Naive thymus-derived CD8-positive, alpha-beta T cell (primary cell): ENCODE data around the gene RELL2. TPM values are rescaled to one million over a fixed set of nuclear protein-coding genes. Genes with fewer than 3 reads are reported as not detected.

Source experiments
- ATAC-seq, 2 donors: fragments of 150-1000 bp; cut with Tn5 transposase in 1 of 2; sonication (Bioruptor Pico), chemical (Tn5 transposase) in 1 of 2; 1 replicate in 1 of 2; 2 replicates in 1 of 2; pipeline ENCODE4 v1.10.0; 2021; ENCODE audit warnings: mild to moderate bottlenecking in 2 of 2, moderate library complexity in 2 of 2
- POLR2A ChIA-PET: fragments of 350-600 bp; sonication (Branson Sonifier 250); formaldehyde crosslinking; loops from one replicate; lab custom pipeline; 2021; ENCODE audit warnings: antibody characterized with exemption; lab: Charles Lee
- DNase-seq, 10 donors: peaks; one replicate each; pipeline versions ENCODE4 v3.0.0 to v3.0.0-alpha.2; 2020 to 2022
- H3K27ac Mint-ChIP-seq, 10 donors: one replicate each; pipeline ENCODE4 v1.8.0; 2020 to 2022; ENCODE audit warnings: mild to moderate bottlenecking in 10 of 10, mixed read lengths in 10 of 10, moderate library complexity in 4 of 10, inconsistent platforms in 1 of 10
- H3K27me3 Mint-ChIP-seq, 5 donors: one replicate each; pipeline ENCODE4 v1.8.0; 2021 to 2022; ENCODE audit warnings: mixed read lengths in 5 of 5
- H3K36me3 Mint-ChIP-seq, 3 donors: one replicate each; pipeline ENCODE4 v1.8.0; 2020 to 2022; ENCODE audit warnings: mixed read lengths in 3 of 3, mild to moderate bottlenecking in 2 of 3, inconsistent platforms in 1 of 3
- H3K4me1 Mint-ChIP-seq, 4 donors: one replicate each; pipeline ENCODE4 v1.8.0; 2021 to 2022; ENCODE audit warnings: mixed read lengths in 4 of 4
- H3K4me3 Mint-ChIP-seq, 10 donors: one replicate each; pipeline ENCODE4 v1.8.0; 2020 to 2022; ENCODE audit warnings: mild to moderate bottlenecking in 10 of 10, mixed read lengths in 10 of 10, moderate library complexity in 6 of 10, inconsistent platforms in 1 of 10
- H3K9me3 Mint-ChIP-seq, 9 donors: one replicate each; pipeline ENCODE4 v1.8.0; 2020 to 2022; ENCODE audit warnings: mixed read lengths in 9 of 9, mild to moderate bottlenecking in 3 of 9, inconsistent platforms in 1 of 9, moderate library complexity in 1 of 9
- polyA plus RNA-seq, 3 donors: library from polyadenylated mRNA; unstranded; fragments of 300-500 nt; fragmentation: Illumina TruSeq; gene quantifications; one replicate each; pipeline ENCODE4 v1.2.3, GENCODE V29; 2021
- total RNA-seq, 8 experiments: library from RNA in 2 of 8; stranded (reverse) in 2 of 8; gene quantifications; one replicate each; pipeline ENCODE4 v1.2.3 and lab custom pipeline; 2021 to 2026

RELL2 gene
- total RNA-seq (10 to 100 TPM; 22.3 to 23.9 TPM), polyA plus RNA-seq (1 to 10 TPM; 2.6 to 3.9 (median 3.4) TPM), total RNA-seq (lab: John Stamatoyannopoulos, UW) (19.7 to 60.3 (median 48.6) reads per million in 6 experiments)

- H3K4me3 Mint-ChIP-seq = peak within 1 kb of the TSS; percentile 85 to 97 (median 92)
- H3K4me1 Mint-ChIP-seq = peaks cover 23 to 50% (median 39%) of the 10 kb centered on the region in 4 donors
- POLR2A ChIA-PET = interaction anchor here (0.7 to 6.8 kb wide), 20 partner anchors 8 to 332 kb away, joined by 3 to 107 read pairs (median 6); partner anchors contain the start of genes DELE1, DIAPH1, FCHSD1 and RNF14
- H3K27me3 Mint-ChIP-seq = no peaks in the 10 kb centered on the region
- H3K36me3 Mint-ChIP-seq = peaks cover 0 to 23% (median 6%) of the 10 kb centered on the region in 3 donors
- H3K9me3 Mint-ChIP-seq = no peaks in the 10 kb centered on the region
- ATAC-seq (peak; percentile 73 to 83), DNase-seq (peak; percentile 86 to 97 (median 94))
- H3K27ac Mint-ChIP-seq = peak within 1 kb of the TSS; percentile 31 to 97 (median 92)
Measured at GRCh38 chr5:141636413-141637122, at the start of gene RELL2, which contains the start of gene HDAC3. TSS of gene RELL2 (plus strand) at chr5:141636997. CDS start at chr5:141638226, 1,229 bp downstream. TSS of gene HDAC3 (minus strand) at chr5:141636849. CDS start at chr5:141636790, 59 bp downstream.

DNA sequence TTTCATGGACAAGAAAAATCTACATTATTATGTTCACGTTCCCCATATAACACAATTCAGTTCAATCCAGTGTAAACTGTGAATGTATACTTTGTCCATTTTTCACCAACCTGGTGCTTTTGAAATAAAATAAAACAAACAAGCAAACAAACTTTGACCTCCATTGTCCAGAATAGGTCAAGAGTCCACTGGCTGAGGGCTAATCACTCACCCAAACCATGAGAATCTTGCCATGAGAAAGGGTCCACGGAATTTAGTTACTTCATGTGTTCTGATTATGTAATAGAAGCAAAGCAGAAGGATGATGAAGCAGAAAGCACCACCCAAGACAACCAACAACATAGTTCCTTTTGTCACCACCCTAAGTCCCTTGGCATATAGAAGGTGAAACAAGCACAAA lies 46.7 kb upstream of the RELL2 start:
- H3K4me3 Mint-ChIP-seq = no peak overlapping the region
- no peak for DNase-seq
- H3K36me3 Mint-ChIP-seq = peaks cover 0 to 72% (median 5%) of the 10 kb centered on the region in 3 donors
- ATAC-seq = no peak
- peaks cover 33 to 58% (median 51%) of the 10 kb centered on the region in 4 donors for H3K4me1 Mint-ChIP-seq
- POLR2A ChIA-PET = interaction anchor here (0.6 to 1.5 kb wide), 5 partner anchors 16 to 48 kb away, joined by 3 to 5 read pairs (median 4); partner anchors contain the start of gene DIAPH1
- no peaks in the 10 kb centered on the region for H3K27me3 Mint-ChIP-seq
- H3K9me3 Mint-ChIP-seq = no peaks in the 10 kb centered on the region
- peak overlapping the region in 4 of 10 donors; percentile 4 to 38 (median 30) for H3K27ac Mint-ChIP-seq

DNA sequence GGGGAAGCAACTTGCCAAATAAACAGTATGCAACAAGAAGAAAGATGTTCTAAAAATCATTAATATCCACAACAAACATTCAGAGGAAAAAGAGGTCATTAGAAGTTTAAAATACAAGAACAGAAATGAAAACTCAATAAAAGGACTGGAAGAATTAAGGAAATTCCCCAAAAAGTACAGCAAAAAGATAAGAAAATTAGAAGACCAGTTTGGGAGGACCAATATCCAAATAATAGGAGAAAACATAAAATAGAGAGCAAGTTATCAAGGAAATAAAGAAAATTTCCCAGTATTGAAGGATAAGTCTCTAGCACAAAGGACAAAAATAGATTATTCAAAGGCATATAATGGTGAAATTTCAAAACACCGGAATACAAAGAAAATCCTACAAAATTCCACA lies 39.9 kb upstream of the RELL2 start:
- Mint-ChIP-seq H3K9me3 (no peaks in the 10 kb centered on the region), H3K27me3 (no peaks in the 10 kb centered on the region), H3K4me3 (peak overlapping the region in 7 of 10 donors; percentile 0 to 50 (median 35)), H3K4me1 (peaks cover 32 to 81% (median 71%) of the 10 kb centered on the region in 4 donors), H3K27ac (peak overlapping the region in 9 of 10 donors; percentile 37 to 95 (median 75)), H3K36me3 (peaks cover 0 to 38% (median 9%) of the 10 kb centered on the region in 3 donors)
- no peak for DNase-seq
- no peak for ATAC-seq
- POLR2A ChIA-PET = interaction anchor here (1.6 to 3.3 kb wide), 2 partner anchors 20 to 22 kb away, joined by 6 to 17 read pairs; partner anchors contain the start of gene DIAPH1

DNA sequence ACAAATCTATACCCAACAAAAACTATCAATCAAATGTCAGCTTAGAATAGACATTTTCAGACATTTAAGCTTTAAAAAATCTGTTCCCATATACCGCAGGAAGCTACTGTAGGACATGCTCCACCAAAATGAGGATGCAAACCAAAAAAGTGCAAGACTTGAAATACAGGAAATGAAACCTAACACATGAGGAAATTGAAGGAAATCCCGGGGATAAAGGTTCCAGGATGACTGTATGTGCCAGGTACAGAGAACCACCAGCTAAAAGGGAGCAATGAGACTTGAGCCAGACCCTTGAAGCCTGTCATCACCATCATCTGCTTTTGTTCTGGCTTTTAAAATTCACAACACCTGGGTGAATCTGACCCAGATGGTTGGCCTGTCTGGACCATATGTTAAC lies 39.4 kb upstream of the RELL2 start:
- Mint-ChIP-seq H3K27ac (peak overlapping the region in 9 of 10 donors; percentile 4 to 95 (median 77)), H3K4me1 (peaks cover 28 to 82% (median 69%) of the 10 kb centered on the region in 4 donors)
- POLR2A ChIA-PET = interaction anchor here (1.3 to 3.3 kb wide), 3 partner anchors 20 to 34 kb away, joined by 3 to 17 read pairs (median 6); partner anchors contain the start of gene DIAPH1

DNA sequence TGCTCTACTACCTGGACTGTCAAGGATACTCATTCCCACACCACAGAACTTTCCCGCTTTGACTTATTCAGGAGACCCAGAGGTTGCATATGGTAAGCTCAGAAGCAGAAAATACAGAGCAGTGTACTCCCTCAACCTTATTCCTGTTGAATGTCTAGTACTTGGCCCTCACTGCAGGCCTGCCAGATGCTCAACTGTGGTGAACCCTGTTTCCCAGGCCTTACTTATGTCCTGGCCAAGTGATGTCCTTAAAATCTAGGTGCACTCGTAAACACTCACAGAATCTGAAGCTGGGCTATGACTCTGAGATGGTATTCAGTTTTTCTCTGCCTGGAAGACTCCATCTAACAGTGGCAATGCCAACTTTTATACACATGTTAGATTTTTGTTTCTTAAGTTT lies 39.0 kb upstream of the RELL2 start:
- Mint-ChIP-seq H3K27me3 (no peaks in the 10 kb centered on the region), H3K27ac (peak overlapping the region in 9 of 10 donors; percentile 36 to 95 (median 77)), H3K4me3 (peak overlapping the region in 4 of 10 donors; percentile 7 to 56 (median 46)), H3K4me1 (peaks cover 28 to 82% (median 69%) of the 10 kb centered on the region in 4 donors), H3K9me3 (no peaks in the 10 kb centered on the region), H3K36me3 (peaks cover 0 to 29% (median 9%) of the 10 kb centered on the region in 3 donors)
- ATAC-seq = no peak
- POLR2A ChIA-PET = interaction anchor here (0.6 to 3.3 kb wide), 4 partner anchors 19 to 1478 kb away, joined by 3 to 17 read pairs (median 6); partner anchors contain the start of gene DIAPH1
- DNase-seq = no peak

More for the DNA sequence above, 39.4 kb upstream of the RELL2 start:
- Mint-ChIP-seq H3K27me3 (no peaks in the 10 kb centered on the region), H3K36me3 (peaks cover 0 to 33% (median 9%) of the 10 kb centered on the region in 3 donors), H3K4me3 (peak overlapping the region in 5 of 10 donors; percentile 34 to 56 (median 43)), H3K9me3 (no peaks in the 10 kb centered on the region)
- no peak for DNase-seq
- no peak for ATAC-seq

- H3K36me3 Mint-ChIP-seq = peaks cover 0 to 26% (median 9%) of the 10 kb centered on the region in 3 donors
- no peak for DNase-seq
- no peaks in the 10 kb centered on the region for H3K9me3 Mint-ChIP-seq
- no peaks in the 10 kb centered on the region for H3K27me3 Mint-ChIP-seq
- peak overlapping the region in 9 of 10 donors; percentile 18 to 95 (median 86) for H3K27ac Mint-ChIP-seq
- H3K4me1 Mint-ChIP-seq = peaks cover 27 to 83% (median 71%) of the 10 kb centered on the region in 4 donors
- H3K4me3 Mint-ChIP-seq = peak overlapping the region in 7 of 10 donors; percentile 12 to 50 (median 39)
- ATAC-seq = peak; percentile 43 to 52
- POLR2A ChIA-PET = interaction anchor here (0.6 to 3.3 kb wide), 5 partner anchors 10 to 1478 kb away, joined by 3 to 17 read pairs (median 5); partner anchors contain the start of gene DIAPH1
Measured at GRCh38 chr5:141598391-141599345, 38.1 kb upstream of the RELL2 start.

DNA sequence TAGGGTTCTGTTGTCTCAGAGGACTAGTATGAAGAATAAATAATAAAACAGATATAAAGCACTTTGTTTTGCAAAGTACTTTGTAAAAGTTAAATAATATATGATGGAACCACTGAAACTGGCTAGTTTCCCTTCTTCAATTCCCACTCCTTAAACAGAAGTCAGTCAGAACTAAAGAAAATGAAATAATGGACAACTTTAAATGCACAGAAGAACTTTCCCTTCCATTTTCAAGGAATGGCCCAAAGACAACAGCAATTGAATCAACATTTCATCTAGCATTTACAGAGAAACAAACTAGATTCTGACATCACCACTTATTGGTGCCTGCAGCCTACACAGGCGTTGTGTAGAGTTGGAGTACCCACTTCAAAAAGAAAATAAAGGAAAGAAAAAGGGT lies 34.2 kb upstream of the RELL2 start:
- peak in 1 of 10 donors; percentile 18 for DNase-seq
- no peaks in the 10 kb centered on the region for H3K36me3 Mint-ChIP-seq

GRCh38 chr5:141603923-141604717 lies 32.7 kb upstream of the RELL2 start:
- DNase-seq (peak in 1 of 10 donors; percentile 23), ATAC-seq (peak in 1 of 2 donors; percentile 26)
- POLR2A ChIA-PET = interaction anchor here (0.6 to 4.0 kb wide), 5 partner anchors 11 to 32 kb away, joined by 3 to 42 read pairs (median 10); partner anchors contain the start of genes DIAPH1, HDAC3 and RELL2
- Mint-ChIP-seq H3K36me3 (no peaks in the 10 kb centered on the region), H3K4me3 (peak overlapping the region; percentile 66 to 85 (median 80)), H3K4me1 (peaks cover 27 to 99% (median 82%) of the 10 kb centered on the region in 4 donors), H3K27ac (peak overlapping the region; percentile 78 to 97 (median 94)), H3K27me3 (no peaks in the 10 kb centered on the region), H3K9me3 (no peaks in the 10 kb centered on the region)

More for the DNA sequence above, 34.2 kb upstream of the RELL2 start:
- Mint-ChIP-seq H3K27ac (peak overlapping the region; percentile 83 to 97 (median 94)), H3K4me1 (peaks cover 24 to 98% (median 80%) of the 10 kb centered on the region in 4 donors), H3K9me3 (no peaks in the 10 kb centered on the region), H3K4me3 (peak overlapping the region; percentile 36 to 79 (median 62)), H3K27me3 (no peaks in the 10 kb centered on the region)
- POLR2A ChIA-PET = interaction anchor here (0.5 to 4.0 kb wide), 8 partner anchors 13 to 501 kb away, joined by 3 to 42 read pairs (median 6); partner anchors contain the start of genes DIAPH1, FCHSD1, HDAC3 and RELL2
- ATAC-seq = no peak

DNA sequence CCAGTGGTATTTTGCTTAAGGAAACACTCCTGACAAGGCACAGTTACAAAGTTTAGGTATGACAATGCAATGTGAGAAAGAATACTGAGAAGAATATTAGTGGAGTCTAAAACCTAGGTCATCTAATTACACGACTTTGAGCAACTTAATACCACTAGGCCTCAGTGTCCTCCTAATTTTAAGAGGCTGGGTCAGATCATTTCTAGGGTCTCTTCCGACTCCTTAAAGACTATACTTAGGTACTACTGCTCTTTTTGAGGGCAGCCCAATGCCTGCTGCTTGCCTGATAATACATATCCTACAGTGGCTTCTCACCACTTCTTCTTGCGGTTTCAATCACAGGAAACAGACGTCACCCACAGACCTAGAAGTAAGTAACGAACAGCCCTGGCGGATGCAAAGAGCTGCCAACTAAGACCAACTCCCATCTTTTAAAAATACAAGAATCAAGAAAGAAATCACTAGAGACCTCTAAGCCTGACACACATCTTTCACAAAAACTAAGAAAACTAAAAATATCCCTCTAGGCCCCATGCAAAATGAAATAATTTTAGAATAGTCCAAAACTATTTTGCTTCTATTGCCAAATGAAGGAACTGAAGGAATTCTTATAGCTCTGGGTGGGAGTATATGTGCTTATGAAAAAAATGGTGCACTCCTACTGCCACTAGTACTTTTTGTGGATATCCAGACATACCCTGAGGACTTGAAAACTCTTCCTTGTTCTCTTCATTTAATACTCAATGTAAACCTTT lies 31.1 kb upstream of the RELL2 start:
- POLR2A ChIA-PET = interaction anchor here (0.8 to 5.3 kb wide), 7 partner anchors 8 to 1204 kb away, joined by 3 to 70 read pairs (median 5); partner anchors contain the start of genes ANKHD1, DIAPH1, FCHSD1 and HDAC3
- H3K36me3 Mint-ChIP-seq = peaks cover 0 to 3% (median 0%) of the 10 kb centered on the region in 3 donors
- H3K4me3 Mint-ChIP-seq = peak overlapping the region; percentile 58 to 80 (median 77)
- no peaks in the 10 kb centered on the region for H3K27me3 Mint-ChIP-seq
- DNase-seq = peak; percentile 27 to 90 (median 79)
- peaks cover 22 to 99% (median 78%) of the 10 kb centered on the region in 4 donors for H3K4me1 Mint-ChIP-seq
- ATAC-seq = peak; percentile 96 to 98
- H3K9me3 Mint-ChIP-seq = no peaks in the 10 kb centered on the region
- H3K27ac Mint-ChIP-seq = peak overlapping the region; percentile 78 to 95 (median 90)

- ATAC-seq = no peak
- H3K9me3 Mint-ChIP-seq = no peaks in the 10 kb centered on the region
- peak overlapping the region; percentile 78 to 95 (median 90) for H3K27ac Mint-ChIP-seq
- no peak for DNase-seq
- POLR2A ChIA-PET = interaction anchor here (1.4 to 5.3 kb wide), 2 partner anchors 9 to 10 kb away, joined by 4 to 70 read pairs; partner anchors contain the start of gene DIAPH1
- peaks cover 25 to 98% (median 86%) of the 10 kb centered on the region in 4 donors for H3K4me1 Mint-ChIP-seq
- peak overlapping the region; percentile 1 to 79 (median 66) for H3K4me3 Mint-ChIP-seq
- H3K27me3 Mint-ChIP-seq = no peaks in the 10 kb centered on the region
- peaks cover 0 to 11% (median 2%) of the 10 kb centered on the region in 3 donors for H3K36me3 Mint-ChIP-seq
Measured at GRCh38 chr5:141608046-141608445, 28.8 kb upstream of the RELL2 start.
